H4 (cell line): ENCODE measurements around the gene PSMG2. TPM values are rescaled to one million over a fixed set of nuclear protein-coding genes. Genes with fewer than 3 reads are reported as not detected.

Source experiments
- DNase-seq: peaks from one replicate; pipeline ENCODE4 v3.0.0-alpha.2; 2015; ENCODE audit warnings: low spot score
- total RNA-seq: library from RNA; depleted of rRNA; stranded (reverse); fragments of >200 nt; shearing (Covaris generic); gene quantifications from 2 replicates; pipeline ENCODE4 v1.2.3, GENCODE V29; 2014; rRNA removed

PSMG2 gene
- 142 and 149 TPM in 2 replicates for total RNA-seq

- DNase-seq = peak; percentile 62
Measured at GRCh38 chr18:12702221-12703095, at the start of gene PSMG2, which contains the start of gene CEP76. TSS of gene PSMG2 (plus strand) at chr18:12703042. CDS start at chr18:12703108, 66 bp downstream. TSS of gene CEP76 (minus strand) at chr18:12702723. CDS start at chr18:12702548, 175 bp downstream.

DNA sequence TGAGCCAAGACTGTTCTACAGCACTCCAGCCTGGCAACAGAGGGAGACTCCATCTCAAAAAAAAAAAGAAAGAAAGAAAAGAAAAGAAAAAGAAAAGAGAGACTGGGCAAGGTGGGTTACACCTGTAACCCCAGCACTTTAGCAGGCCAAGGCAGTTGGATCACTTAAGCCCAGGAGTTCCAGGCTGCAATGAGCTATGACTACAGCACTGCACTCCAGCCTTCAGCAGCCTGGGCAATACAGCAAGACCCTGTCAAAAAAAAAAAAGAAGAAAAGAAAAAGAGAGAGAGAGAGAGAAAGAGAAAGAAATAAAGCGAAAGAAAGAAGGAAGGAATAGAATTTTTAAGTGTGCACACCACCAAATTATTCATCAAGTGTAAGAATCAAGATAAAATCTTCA lies 47.9 kb upstream of the PSMG2 start:
- no peak for DNase-seq

- no peak for DNase-seq
Measured at GRCh38 chr18:12656605-12656937, 46.3 kb upstream of the PSMG2 start.

GRCh38 chr18:12656938-12657683 lies 45.7 kb upstream of the PSMG2 start:
- no peak for DNase-seq

- peak; percentile 36 for DNase-seq
Measured at GRCh38 chr18:12657684-12658425, 45.0 kb upstream of the PSMG2 start, which contains the start of gene SPIRE1. TSS of gene SPIRE1 (minus strand) at chr18:12658107. CDS start at chr18:12657866, 241 bp downstream.

DNA sequence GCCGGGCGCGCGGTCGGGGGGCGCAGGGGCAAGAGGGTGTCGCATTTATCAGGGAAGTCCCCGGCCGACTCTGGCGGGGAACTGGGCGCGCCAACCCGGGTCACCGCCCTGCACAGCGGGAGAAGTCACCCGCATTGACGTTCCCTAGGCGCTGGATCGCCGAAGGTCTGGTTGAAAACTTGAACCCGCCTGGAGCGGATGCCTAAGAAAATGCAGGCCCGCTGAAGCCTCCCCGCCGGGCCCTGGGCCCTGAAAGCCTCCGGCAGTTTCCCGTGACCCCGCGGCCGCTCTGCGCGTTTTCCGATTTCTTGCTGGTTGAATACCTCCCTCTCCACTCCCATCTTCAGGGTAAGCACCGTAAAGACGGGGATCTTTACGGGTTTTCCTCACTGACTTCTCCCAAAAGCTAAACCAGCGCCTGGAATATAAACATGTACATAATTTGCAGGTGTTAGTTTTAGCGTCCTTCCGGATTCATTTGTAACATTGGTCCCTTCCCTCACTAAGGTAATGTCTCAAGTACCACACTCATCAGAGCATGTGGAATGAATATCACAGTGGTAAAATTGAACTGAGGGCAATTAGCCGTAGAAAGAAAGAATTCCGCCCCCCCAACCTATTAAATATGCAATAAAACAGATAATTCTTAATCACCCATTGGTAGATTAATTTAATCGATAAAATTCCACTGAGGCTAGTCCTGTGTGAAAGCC lies 44.3 kb upstream of the PSMG2 start:
- DNase-seq = no peak

DNA sequence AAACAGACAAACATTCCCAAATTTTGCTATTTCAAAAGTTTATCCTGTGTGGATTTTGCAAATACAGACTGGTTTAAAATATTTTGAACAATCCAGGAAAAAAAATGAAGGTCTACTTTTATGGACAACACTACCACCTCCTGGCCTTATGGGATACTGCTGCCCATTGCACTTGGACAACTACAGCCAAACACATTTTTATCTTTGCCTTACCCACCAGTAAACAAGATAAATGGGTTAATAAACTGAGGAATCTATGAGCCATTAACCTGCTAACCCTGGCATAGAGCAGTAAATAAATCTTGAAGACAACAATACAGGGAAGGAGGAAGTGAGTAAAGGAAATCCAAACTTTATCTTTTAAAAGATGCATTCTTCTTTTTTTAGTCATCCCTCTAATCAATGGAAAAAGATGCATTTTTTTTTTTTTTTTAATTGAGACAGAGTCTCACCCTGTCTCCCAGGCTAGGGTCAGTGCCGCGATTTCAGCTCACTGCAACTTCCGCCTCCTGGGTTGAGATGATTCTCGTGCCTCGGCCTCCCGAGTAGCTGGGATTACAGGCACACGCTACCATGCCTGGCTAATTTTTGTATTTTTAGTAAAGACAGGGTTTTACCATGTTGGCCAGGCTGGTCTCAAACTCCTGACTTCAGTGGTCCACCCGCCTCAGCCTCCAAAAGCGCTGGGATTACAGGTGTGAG lies 42.8 kb upstream of the PSMG2 start:
- DNase-seq = peak; percentile 54

DNA sequence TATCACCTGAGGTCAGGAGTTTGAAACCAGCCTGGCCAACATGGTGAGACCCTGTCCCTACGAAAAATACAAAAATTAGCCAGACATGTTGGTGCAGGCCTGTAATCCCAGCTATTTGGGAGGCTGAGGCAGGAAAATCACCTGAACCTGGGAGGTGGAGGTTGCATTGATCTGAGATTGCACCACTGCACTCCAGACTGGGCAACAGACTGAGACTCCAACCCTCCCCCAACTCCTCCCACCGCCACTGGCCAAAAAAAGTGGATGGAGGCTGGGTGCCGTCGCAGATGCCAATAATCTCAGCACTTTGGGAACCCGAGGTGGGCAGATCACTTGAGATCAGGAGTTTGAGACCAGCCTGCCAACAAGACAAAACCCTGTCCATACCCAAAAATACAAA lies 34.8 kb upstream of the PSMG2 start:
- no peak for DNase-seq

DNA sequence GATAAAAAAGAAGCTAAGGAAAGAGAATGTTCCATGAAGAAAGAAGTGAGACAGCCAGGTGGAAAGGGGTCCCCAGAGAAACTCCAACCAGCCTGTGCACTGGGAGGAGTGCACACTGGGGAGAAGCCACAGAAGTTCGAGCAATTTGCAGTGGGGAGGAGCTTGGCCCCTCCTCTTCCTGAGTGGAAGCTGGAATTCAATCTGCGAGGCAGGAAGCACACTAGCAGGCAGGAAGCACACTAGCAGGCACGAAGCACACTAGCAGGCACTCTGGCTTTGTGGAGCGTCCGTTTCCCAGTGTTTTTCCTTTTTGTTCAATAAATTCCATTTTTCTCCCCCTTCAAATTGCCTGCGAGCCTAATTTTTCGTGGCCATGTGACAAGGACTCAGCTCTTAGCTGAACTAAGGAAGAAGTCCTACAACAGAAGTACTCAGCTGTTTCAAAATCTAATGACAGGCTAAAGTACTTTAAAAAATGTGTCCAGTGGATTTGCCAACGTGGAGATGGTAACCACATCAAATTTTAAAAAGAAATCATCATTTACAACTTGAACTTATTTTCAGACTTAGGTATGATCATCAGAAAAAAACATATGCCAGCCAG lies 23.6 kb upstream of the PSMG2 start:
- DNase-seq = peak; percentile 34

GRCh38 chr18:12686100-12686499 lies 16.7 kb upstream of the PSMG2 start:
- DNase-seq = peak; percentile 19

DNA sequence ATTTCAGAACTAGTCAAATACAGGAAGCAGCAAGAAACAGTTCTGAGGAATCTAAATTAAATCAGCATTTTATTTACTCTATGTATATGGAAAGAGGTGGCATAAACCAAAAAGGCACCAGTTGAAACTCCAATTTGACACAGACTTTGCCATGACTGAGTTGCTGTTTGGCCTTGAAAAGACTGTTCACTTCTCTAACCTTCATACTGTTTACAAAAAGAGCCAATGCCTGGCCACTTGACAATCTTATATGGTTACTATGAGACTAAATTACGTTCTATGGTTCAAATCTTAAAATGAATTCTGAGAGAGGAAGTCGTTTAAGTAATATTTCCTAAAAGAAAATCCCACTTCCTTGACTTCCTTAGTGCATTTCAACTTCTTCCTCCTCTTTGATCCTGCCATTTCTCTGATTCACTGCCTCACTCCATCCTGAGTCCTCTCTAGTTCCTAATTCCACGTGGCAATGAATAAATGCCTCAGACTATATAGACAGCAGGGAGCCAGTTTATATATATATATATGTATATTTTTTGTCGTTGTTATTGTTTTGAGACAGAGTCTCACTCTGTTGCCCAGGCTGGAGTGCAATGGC lies 13.5 kb upstream of the PSMG2 start:
- no peak for DNase-seq

DNA sequence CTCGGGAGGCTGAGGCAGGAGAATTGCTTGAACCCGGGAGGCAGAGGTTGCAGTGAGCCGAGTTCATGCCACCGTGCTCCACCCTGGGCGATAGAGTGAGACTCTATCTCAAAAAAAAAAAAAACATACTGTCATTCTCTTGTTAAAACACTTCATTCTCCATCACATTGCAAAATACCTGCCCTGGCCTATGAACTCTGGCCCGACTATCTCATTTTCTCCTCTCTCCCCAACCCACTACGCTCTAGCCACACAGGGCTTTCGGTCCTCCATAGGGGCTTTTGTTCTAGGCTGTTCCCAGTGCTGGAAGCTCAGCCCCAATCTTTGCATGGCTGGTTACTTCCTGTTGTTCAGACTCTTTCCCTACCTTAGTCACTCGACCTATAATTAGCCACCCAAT lies 10.6 kb upstream of the PSMG2 start:
- DNase-seq = no peak

- no peak for DNase-seq
Measured at GRCh38 chr18:12694032-12694431, 8.8 kb upstream of the PSMG2 start.

GRCh38 chr18:12699747-12700146 lies 3.1 kb upstream of the PSMG2 start:
- no peak for DNase-seq

DNA sequence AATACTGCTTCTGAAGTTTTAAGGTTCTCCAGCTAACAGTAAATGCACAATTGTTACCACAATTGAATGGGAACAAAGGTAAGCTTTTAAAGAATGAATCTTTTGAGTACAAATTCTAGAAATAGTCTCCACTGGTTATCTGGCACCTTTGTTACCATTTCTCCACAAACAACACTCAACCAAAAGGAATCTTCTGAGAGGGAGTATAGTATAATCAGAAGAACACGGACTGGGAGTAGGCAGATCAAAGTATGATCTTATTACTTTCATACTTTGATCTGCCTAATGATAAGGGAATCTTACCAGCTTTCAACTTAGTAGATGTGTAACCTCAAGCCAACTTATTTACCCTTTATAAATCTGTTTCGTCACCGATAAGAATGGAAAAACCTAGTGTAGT lies 1.7 kb upstream of the PSMG2 start:
- no peak for DNase-seq

- no peak for DNase-seq
Measured at GRCh38 chr18:12703096-12703567, 290 bp downstream of the PSMG2 start.

GRCh38 chr18:12703664-12704063 lies 822 bp downstream of the PSMG2 start:
- no peak for DNase-seq

- DNase-seq = no peak
Measured at GRCh38 chr18:12711446-12711845, 8.6 kb downstream of the PSMG2 start.

GRCh38 chr18:12721495-12722275 lies 18.8 kb downstream of the PSMG2 start:
- no peak for DNase-seq
